HS-27A (cell line): Measurements from ENCODE around the gene NTM.

Source experiments
- DNase-seq: peaks from one replicate; pipeline ENCODE4 v3.0.0-alpha.2; 2012; ENCODE audit warnings: low read depth, missing footprints

NTM gene

GRCh38 chr11:131687291-131688047 is 317.1 kb downstream of the NTM start:
- DNase-seq: no peak

GRCh38 chr11:131688048-131688693 is 317.8 kb downstream of the NTM start:
- DNase-seq: no peak

DNA sequence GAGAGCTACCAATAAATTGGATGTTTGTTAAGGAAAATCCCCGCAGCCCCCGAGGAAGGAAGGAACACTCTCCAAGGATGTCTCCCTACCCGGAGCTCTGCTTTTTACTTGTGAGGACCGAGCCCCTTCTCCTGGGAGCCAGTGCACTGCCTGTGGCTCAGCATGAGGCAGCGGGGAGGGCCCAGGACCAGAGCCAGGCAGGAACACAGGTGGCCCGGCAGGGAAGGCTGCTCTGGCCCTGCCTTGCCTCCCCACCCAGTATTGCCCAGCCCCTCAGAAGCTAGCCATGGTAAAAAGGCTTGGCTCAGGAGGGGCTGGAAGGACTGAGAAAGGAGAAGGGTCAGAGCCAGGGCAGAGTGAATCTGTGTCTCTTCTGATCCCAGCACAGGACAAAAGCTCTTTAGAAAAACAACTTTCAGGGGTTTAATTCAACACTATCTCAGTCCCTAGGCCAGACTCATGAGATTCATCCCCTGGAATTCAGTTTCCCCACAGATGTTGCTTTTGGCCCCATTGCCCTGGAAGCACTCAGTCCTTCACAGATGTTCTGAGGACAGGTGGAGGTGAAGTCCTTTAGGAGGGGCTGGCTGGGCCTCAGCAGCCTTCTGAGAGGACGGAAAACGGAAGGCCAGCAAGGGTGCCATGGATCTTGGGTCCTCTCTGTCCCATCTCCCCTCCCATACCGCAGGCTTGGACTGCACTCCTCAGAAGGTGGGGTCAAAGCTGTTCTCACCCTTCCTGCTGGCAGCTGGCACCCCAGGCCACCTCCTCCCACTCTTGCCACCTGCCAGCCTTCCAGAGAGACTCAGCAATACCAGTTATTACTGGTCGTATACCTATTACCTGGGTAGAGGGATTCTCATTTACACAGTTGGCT is 318.9 kb downstream of the NTM start:
- DNase-seq: no peak

GRCh38 chr11:131690362-131690761 is 319.9 kb downstream of the NTM start:
- DNase-seq: no peak

DNA sequence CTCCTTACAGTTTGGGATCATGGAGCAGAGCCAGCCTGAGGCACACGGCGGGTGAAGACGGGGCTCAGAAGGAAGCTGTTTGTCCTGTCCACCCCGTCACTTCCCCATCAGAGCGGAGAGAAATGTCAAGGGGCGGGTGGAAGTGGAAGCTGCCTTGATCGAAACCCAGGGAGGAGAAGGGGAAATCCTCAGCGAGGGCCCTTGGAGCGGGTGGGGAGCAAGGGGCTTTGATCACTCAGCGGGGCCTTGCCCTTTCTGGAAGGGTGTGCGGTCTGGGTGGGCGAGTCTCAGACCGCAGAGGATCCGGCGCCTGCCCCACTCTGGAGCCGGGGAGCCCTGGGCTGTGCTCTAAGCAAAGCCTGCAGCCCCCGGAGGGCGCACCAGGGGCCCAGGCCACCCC is 320.4 kb downstream of the NTM start:
- DNase-seq: no peak

- no peak for DNase-seq
Observed at GRCh38 chr11:131691181-131692041, 321.0 kb downstream of the NTM start.

DNA sequence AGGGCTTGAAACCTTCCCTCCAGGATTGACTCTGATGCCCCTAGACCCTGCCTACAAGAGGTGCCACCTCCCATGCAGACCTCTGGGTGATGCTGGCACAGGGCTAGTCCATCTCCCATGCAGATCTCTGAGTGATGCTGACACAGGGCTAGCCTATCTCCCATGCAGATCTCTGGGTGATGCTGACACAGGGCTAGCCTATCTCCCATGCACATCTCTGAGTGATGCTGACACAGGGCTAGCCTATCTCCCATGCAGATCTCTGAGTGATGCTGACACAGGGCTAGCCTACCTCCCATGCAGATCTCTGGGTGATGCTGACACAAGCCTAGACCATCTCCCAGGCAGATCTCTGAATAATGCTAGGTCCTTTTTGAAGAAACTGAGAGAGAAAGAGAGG is 321.7 kb downstream of the NTM start:
- DNase-seq: no peak

GRCh38 chr11:131692961-131693360 is 322.5 kb downstream of the NTM start:
- DNase-seq: no peak

DNA sequence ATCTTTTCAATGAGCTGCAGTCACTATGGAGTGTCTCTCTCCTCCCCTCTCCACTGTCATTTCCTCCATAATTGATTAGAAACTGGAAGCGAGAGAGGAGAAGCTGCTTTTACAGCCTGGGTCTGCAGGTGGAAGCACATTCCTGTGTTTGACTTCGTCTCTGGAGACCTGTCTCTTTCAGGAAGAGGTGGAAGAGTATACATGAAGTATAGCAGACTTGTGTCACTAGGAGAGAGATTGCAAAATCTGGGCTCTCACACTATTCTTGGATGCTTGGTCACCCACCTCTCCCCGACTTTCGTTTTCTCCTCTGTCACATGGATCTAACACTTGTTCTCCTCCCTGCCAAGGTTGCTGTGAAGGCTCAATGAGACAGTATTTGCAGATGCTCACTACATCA is 323.3 kb downstream of the NTM start:
- DNase-seq: no peak

DNA sequence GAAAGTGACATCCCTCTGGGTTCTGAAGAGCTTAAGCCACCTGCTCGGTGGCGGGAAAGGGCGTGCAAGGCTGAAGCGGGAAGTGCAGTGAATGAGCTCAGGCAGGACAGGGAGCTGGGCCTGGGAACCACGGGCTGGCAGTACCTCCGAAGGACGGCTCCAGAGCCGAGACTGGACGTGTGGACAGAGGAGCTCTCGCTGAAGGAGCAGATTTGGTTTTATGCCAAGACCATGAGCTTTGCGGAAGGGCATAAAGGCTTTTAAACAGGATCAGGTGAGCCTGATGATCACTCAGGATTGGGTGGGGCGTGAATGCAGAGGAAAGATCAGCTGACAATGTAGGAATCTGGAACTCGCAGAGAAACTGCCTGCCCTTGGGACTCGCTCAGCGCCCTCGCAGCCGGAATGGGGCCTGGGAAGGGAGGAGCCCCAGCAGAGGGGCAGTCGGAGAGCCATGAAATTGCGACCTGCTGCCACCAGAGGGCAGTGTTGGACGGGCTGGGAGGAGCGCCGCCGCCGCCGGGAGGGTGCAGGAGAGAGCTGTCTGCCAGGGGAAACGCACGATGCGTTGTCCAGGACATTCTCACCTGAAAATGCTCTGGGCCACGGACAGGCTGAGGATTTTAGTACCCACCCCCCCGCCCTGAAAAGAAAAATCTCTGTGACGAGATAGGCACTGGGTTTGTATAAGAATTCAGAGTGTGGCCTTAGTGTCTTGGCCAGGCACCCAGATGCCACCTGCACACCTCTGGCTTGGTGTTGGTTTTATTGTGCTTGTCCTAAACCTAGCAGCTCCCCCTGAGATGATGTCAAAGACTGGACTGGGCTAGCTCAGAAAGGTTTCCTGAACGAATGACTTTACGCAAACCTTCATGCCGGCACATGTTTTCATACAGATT is 324.4 kb downstream of the NTM start:
- DNase-seq: no peak

GRCh38 chr11:131695889-131696429 is 325.5 kb downstream of the NTM start:
- no peak for DNase-seq

- DNase-seq: no peak
Observed at GRCh38 chr11:131696690-131697089, 326.3 kb downstream of the NTM start.

DNA sequence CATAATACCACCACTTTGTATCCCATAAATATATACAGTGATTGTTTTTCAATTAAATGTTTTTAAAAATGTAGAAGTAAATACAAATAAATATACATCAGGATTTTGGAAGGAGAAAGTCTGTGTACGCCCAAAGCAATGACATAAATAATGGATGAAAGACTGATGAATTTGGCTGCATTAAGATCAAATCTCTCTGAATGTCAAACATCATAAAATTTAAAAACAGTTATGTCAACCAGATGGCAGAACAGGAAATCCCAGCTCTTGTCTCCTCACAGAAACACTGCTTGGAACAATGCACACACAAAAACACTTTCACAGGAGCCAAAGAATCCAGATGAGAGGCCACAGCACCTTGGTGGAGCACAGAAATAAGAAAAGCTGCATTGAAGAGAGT is 332.9 kb downstream of the NTM start:
- DNase-seq: no peak

GRCh38 chr11:131704682-131705081 is 334.3 kb downstream of the NTM start:
- no peak for DNase-seq

GRCh38 chr11:131710511-131710910 is 340.1 kb downstream of the NTM start:
- DNase-seq: no peak

- no peak for DNase-seq
Observed at GRCh38 chr11:131712897-131713296, 342.5 kb downstream of the NTM start.

DNA sequence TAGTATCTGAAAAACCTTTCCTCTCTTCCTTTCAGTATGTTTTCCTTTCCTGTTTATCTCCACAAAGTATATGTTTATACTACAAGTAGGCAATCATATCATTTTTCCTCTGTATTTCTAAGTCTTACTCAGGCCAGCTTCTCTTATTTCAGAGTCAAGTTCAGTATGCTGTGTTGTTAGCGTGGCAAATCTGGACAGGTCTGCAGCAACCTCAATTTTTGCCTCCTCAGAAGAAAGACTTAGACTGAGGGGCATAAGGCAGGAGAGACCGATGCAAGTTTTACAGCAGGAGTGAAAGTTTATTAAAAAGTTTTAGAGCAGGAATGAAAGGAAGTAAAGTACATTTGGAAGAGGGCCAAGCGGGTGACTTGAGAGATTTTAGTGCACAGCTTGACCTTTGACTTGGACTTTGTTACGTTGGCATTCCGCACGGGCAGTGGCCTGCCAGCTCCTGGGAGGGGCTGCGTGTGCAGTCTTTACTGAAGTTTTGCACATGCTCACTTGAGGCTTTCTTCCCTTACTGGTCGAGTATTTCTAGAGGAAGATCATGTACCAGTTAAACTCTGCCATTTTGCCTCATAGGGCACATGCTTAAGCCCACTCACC is 343.2 kb downstream of the NTM start:
- DNase-seq: no peak

DNA sequence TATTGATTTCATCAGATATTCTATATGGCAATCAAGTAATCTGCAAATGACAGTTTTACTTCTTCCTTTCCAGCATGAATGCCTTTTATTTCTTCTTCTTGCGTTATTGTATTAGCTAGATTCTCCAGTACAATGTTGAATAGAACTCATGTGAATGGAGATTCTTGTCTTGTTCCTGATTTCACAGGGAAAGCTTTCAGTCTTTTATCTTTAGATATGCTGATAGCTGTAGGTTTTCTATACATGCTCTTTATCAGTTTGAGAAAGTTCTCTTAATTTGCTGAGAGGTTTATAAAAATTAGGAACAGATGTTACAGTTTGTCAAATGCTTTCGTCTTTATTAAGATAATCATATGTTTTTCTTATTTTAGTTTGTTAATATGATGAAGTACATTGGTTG is 347.2 kb downstream of the NTM start:
- DNase-seq: no peak

GRCh38 chr11:131723088-131723487 is 352.7 kb downstream of the NTM start:
- DNase-seq: no peak

- no peak for DNase-seq
Observed at GRCh38 chr11:131724436-131724975, 354.1 kb downstream of the NTM start.
